ENCODE results near the gene AIDA.

Gene AIDA

DNA sequence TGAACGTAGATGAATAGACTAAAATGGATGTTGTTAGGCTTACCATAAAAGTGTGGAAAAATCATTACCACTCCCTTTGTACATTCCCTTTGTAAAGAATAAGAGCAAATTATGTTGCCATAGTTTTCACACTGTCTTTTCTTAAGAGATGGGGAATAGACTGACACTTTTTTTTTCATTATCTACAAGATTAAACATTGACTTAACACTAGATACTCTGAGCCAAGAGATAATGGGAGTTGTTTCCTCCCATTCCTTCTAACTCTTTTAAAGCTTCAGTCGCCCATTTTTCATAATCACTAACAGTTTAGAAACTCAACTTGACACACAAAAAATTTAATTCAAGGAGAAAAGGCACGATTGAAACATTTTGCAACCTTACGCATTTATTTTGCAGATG is 10.1 kb downstream of the AIDA start:
- TF ChIP-seq GABPA (IDR thresholded peaks at IDR 0.05; ENCODE audit: low read depth): no peak
- H3K4me3 ChIP-seq (replicated peaks; ENCODE audit: insufficient read depth, low read length): no peak overlapping the region

DNA sequence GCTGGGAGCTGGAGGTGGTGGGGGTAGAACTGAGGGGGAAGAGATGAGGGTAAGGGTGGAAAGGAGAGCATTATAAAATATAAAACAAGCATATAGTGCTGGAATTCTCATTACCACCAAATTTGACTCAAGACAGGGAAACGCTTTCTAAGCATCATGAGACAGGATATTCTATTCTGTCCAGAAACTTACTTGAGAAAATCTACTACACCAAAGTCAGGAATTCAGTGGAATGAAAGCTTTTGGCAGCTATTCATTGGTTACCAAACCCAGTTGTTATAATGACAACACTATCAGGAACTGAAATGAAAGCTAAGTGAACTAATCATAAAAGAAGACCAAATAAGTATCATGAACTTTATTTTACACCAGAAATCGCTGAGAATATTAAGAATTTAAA is 14.5 kb downstream of the AIDA start:
- DNase-seq (ENCODE audit: low read depth in 1 of 2, low spot score in 1 of 2): no peak
- Histone ChIP-seq H3K4me3 (replicated peaks; ENCODE audit: insufficient read depth, low read length) (no peak overlapping the region), H3K27me3 (ENCODE audit: insufficient read depth, poor library complexity, severe bottlenecking) (no peaks in the 10 kb centered on the region), H3K27ac (replicated peaks) (no peak overlapping the region)
- TF ChIP-seq CTCF (IDR thresholded peaks at IDR 0.05; ENCODE audit: insufficient read depth, low read length): no peak

More for the DNA sequence above, 10.1 kb downstream of the AIDA start:
- Histone ChIP-seq H3K27me3 (ENCODE audit: insufficient read depth, poor library complexity, severe bottlenecking) (no peaks in the 10 kb centered on the region), H3K27ac (replicated peaks) (no peak overlapping the region)
- no peak for DNase-seq (ENCODE audit: low read depth in 1 of 2, low spot score in 1 of 2)

- DNase-seq (ENCODE audit: low read depth in 1 of 2, low spot score in 1 of 2): no peak
- no peak overlapping the region for H3K27ac ChIP-seq (replicated peaks)
- TF ChIP-seq CTCF (IDR thresholded peaks at IDR 0.05; ENCODE audit: insufficient read depth, low read length): no peak
- TF ChIP-seq SPI1 (IDR thresholded peaks at IDR 0.05; ENCODE audit: borderline replicate concordance, low read depth): no peak
- TF ChIP-seq REST (IDR thresholded peaks at IDR 0.05; ENCODE audit: insufficient replicate concordance, low read depth): no peak
- TF ChIP-seq GABPA (IDR thresholded peaks at IDR 0.05; ENCODE audit: low read depth): no peak
- TF ChIP-seq POLR2AphosphoS5 (IDR thresholded peaks at IDR 0.05; ENCODE audit: low read depth): no peak
- no peak overlapping the region for H3K4me3 ChIP-seq (replicated peaks; ENCODE audit: insufficient read depth, low read length)
- no peaks in the 10 kb centered on the region for H3K27me3 ChIP-seq (ENCODE audit: insufficient read depth, poor library complexity, severe bottlenecking)
Measured at GRCh38 chr1:222697203-222697602, 15.1 kb downstream of the AIDA start.

DNA sequence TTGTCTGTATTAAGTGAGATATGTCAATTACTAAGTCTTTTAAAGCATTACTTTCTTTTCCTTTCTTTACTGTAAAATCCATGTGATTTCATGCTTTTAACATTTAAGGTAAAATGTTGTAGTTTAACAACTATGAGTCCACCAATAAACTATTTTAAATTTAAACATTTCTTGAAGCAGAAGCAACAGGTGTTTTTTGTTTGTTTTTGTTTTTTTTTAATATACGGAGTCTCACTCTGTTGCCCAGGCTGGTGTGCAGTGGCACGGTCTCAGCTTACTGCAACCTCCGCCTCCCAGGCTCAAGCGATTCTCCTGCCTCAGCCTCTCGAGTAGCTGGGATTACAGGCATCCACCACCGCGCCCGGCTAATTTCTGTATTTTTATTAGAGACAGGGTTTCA is 15.6 kb downstream of the AIDA start:
- no peak overlapping the region for H3K4me3 ChIP-seq (replicated peaks; ENCODE audit: insufficient read depth, low read length)
- H3K27me3 ChIP-seq (ENCODE audit: insufficient read depth, poor library complexity, severe bottlenecking): no peaks in the 10 kb centered on the region
- H3K27ac ChIP-seq (replicated peaks): no peak overlapping the region
- TF ChIP-seq POLR2AphosphoS5 (IDR thresholded peaks at IDR 0.05; ENCODE audit: low read depth): no peak
- no peak for TF ChIP-seq REST (IDR thresholded peaks at IDR 0.05; ENCODE audit: insufficient replicate concordance, low read depth)
- TF ChIP-seq GABPA (IDR thresholded peaks at IDR 0.05; ENCODE audit: low read depth): no peak
- no peak for TF ChIP-seq CTCF (IDR thresholded peaks at IDR 0.05; ENCODE audit: insufficient read depth, low read length)
- no peak for TF ChIP-seq SPI1 (IDR thresholded peaks at IDR 0.05; ENCODE audit: borderline replicate concordance, low read depth)
- no peak for DNase-seq (ENCODE audit: low read depth in 1 of 2, low spot score in 1 of 2)

Measured in HL-60 (cell line).